Measurements from ENCODE around the gene CIB4.
A peak's percentile ranks its signal among the peaks of the same experiment; 100 is the strongest.

Gene CIB4

GRCh38 chr2:26609205-26609631, 31.9 kb downstream of the CIB4 start:
- DNase-seq (ENCODE audit: low read depth, low spot score), result no peak

DNA sequence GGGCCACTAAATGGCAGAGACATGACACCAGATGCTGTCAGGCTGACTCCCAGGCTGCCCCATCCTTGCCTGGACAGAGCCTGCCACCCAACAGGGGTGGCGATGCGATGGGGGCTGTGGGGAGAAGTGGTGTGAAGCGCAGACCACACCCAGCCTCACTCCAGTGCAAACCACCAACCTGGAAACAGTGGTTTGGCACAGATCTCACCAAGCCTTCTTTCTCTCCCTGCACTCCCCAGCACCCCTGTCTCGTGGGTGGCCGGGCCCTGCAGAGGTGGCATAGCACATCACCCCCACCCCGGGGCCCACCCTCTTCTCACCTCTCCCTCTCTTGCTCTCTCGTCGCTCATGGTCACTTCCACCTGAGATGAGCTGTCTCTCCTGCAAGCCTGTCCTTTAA, 32.6 kb downstream of the CIB4 start:
- no peak for DNase-seq (ENCODE audit: low read depth, low spot score)

GRCh38 chr2:26607698-26608097, 33.5 kb downstream of the CIB4 start:
- no peak for DNase-seq (ENCODE audit: low read depth, low spot score)

- no peak for DNase-seq (ENCODE audit: low read depth, low spot score)
Observed at GRCh38 chr2:26606847-26607190, 34.3 kb downstream of the CIB4 start.

DNA sequence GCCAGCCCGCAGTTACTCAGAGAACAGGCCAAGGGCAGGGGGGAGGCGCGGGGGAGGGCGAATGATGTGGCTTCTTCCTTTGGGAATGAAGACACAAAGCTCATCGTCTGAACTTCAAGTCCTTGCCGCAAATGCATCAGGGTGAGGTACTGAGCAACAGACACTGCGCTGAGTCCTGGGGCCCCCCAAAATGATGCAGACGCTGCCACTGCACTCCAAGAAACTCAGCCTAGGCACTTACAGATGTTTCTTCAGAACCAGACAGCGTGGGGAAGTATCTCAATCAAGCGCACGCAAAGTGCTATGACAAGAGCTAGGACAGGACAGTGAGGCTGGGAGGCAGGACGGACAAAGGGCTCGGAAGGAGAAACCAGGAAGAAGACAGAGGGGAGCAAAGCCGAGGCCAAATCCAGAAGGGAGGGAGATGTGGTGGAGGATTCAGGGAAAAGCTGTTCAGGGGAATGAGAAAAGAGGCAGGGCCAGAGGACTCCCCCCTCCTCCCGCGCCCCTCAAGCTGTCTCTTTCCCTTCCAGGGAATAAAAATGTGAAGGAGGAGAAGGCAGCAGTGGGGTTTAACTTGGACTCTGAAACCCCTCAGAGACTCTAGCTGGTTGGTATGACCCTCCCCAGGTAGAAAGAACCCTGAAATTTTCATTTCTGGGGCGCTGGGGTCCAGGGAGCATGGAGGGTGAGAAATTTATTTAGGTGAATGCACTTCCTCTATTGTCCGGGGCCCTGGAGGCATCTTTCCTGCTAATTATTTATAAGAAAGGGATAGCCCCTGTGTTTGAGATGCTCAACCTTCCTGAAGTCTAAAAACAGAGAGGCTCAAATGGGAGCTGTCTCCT, 34.9 kb downstream of the CIB4 start:
- DNase-seq (ENCODE audit: low read depth, low spot score), result no peak

DNA sequence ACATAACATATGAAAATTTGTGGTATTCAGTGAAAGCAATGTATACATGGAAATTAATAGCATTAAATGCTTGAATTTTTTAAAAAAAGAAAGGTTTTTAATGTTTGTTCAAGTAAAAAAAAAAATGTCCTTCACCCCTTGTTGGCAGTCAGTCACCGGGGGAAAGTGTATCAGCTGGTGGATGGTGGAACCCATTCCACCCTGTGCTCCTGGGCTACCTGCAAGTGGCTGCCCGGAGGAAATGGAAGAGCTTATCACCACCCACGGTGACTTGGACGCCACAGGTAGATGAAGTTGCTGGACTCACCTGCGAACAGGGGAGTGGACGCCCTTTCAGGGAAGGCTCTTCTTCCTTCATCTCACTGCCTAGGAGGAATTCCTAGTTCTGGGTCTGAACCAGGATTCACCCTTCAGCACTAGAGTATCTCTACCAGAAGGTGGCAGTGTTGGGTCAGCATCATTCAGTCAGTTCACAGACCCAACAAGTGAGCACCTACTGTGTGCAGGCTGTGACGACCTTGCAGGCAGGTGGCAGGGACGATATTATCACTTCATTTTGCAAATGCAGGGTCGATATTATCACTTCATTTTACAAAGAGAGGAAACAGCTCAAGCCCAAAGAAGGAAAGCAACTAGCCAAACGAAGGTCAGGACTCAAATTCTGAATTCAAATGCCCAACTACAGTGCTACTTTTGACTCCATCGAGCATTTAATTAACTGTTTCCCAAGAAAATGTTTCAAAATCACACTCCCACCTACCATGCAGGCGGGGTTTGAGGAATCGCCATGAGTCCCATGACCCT, 35.8 kb downstream of the CIB4 start:
- DNase-seq (ENCODE audit: low read depth, low spot score), result peak; percentile 88

DNA sequence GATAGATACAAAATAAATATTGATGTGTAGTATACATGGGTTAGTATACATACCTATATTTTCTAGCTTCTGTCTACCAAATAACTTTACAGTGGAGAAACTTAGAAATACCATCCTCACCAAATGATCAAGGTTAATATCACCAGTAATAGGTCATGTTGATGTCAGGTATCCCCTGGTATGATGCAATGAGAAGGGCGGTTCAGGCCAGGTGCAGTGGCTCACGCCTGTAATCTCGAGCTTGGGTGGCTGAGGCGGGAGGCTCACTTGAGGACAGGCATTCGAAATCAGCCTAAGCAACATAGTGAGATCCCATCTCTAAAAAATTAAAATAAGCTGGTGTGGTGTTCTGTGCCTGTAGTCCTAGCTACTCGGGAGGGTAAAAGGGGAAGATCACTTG, 38.6 kb downstream of the CIB4 start:
- no peak for DNase-seq (ENCODE audit: low read depth, low spot score)

GRCh38 chr2:26599387-26599786, 41.8 kb downstream of the CIB4 start:
- no peak for DNase-seq (ENCODE audit: low read depth, low spot score)

GRCh38 chr2:26598996-26599373, 42.2 kb downstream of the CIB4 start:
- peak; percentile 0 for DNase-seq (ENCODE audit: low read depth, low spot score)

DNA sequence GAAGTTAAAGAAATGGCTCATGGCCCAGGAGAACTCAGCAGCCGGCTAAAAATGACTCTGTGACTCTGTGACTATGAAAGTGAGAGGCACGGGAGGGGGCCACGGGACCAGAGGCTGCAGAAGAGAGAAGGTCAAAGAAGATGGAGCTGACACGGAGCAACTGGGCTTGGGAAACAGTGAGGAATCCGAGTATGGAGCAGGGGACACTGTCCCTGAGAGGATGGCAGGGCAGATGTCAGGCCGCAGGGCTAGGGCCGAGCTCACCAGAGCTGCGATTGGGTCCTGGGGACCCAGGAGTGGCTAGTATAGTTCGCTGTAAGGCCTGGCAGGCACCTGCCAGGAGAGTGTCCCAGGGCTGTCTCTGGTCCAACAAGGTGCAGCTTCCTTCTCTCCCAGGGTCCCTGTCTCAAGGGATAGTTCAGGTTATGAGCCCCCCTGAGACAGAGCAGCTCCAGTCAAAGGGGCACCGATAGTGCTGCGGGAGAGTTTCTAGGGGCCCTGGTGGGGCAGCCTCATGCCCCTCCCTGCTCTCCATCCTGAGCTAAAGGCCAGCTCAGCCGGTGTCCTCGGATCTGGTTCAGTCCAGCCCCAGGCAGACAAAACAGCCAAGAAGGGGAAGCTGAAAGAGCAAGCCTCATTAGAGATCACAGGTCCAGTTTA, 42.7 kb downstream of the CIB4 start:
- peak; percentile 38 for DNase-seq (ENCODE audit: low read depth, low spot score)

GRCh38 chr2:26597197-26597596, 44.0 kb downstream of the CIB4 start:
- no peak for DNase-seq (ENCODE audit: low read depth, low spot score)

GRCh38 chr2:26595146-26595545, 46.0 kb downstream of the CIB4 start:
- DNase-seq (ENCODE audit: low read depth, low spot score), result no peak

DNA sequence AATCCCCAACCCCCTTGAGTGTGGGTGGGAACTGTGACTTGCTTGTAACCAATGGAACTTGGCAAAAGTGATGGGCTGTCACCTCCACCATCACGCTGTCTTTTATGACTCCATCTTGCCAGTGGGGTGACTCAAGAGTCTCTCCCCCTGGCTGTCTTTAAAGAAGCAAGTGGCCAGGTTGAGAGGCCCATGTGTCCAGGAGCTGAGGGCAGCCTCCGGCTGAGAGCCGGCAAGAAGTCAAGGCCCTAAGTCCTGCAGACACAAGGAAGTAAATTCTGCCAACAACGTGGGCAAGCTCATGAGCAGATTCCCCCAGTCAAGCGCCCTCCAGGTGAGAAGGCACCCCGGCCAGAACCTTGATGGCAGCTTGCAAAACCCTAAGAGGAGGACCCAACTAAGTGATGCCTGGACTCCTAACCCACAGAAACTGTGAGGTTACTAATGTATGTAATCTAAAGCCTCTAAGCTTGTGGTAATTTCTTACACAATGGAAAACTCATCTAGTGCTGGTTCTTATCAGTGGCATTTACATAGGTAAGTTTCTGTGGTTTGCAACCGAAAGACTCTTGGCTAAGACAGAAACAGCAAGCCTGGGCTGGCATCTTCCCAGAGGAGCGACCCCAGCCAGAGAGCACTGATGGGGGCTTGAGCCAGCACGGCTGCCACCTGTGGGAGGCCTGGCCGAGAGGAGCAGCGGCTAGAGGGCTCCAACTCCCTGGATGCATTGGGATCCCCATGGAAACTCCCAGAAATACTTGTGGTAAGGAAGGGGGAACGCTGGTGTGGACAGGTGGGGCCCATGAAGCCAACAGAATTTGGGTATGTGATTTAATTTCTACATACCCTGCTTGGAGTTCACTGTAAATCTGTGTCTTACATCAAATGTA, 49.3 kb downstream of the CIB4 start:
- DNase-seq (ENCODE audit: low read depth, low spot score), result no peak

DNA sequence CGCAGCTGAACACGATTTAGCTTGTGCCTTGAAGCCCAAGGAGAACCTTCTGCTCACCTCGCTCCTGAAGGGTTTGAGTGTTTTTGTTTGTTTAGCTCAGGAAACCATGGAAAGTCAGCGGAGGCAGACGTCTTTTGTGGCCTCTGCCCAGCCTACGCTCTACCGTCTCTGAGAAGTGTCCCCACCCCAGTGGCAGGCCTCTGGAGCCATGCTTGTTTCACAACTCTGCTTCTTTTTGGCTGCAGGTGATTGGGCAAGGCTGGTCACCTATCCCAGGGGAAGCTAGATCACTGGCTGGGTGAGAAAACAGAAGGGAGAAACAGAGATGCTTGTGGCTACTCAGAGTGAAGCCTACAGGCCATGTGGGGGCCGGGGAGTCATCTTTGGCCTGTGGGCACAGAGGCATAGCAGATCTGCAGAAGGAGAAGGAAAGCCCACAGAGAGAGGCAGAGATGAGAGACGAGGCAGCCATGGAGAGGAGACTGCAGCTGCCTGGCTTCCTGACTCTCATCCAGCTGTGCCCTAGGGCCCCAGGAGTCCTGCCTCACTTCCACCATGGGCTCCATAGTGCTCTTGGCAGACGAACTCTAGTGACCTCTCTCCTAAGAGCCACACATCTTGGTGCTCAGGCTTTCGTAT, 50.1 kb downstream of the CIB4 start:
- no peak for DNase-seq (ENCODE audit: low read depth, low spot score)

DNA sequence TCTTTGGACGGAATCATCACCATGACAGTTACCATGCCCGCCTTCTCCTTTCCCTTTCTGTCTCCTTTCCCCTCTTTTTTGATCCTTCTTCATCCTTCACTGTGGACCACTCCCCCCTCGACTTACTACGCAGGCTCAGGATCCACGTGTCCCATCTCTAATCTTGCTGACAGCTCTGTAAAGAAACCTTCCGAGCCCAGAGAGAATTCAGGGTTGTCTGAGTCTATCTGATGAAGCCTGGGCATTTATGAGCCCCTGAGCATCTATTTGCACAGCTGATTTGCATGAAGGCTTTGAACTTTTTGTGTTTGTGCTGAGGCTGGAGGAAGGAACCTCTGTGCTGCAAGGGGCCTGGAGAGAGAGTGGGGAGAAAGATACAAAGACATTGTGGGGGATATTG, 50.7 kb downstream of the CIB4 start:
- no peak for DNase-seq (ENCODE audit: low read depth, low spot score)

DNA sequence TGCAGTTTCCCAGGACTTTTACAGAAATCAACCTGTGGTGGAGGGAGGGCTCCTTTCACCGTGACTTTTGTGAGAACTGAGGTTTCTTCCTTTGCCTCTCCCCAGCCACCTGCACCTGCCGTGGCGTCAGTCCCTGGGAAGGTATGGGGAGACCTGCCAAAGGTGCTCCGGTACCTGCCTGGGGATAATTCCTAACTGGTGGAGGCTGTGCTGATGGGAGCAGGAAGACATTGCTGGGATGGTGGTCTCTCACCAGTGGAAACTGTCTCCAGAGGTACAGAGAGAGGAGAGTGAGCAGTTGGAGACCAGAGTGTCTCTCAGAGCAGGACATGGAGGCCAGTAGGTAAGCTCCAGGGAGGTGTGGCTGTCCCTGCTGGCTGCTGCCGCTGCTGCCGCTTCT, 52.6 kb downstream of the CIB4 start:
- DNase-seq (ENCODE audit: low read depth, low spot score), result no peak

DNA sequence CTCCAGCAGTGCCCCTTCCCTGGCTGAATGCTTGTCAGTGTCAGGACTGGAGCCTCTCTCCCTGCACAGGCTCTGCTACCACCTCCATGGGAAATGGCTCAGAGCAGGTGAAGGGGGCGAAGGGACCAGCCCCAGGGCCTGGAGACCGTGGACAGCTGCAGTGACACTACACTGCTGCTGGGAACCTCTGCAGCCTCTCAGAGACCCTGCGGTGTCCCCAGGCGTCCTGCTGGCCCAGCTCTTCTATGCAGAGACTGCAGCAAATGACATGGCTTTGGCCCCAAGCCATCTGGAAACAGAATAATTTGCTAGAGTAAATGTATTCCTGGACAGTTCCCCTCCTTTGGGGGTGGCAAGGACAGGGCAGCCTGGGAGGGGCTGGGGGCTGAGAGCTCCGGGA, 53.2 kb downstream of the CIB4 start:
- no peak for DNase-seq (ENCODE audit: low read depth, low spot score)

DNA sequence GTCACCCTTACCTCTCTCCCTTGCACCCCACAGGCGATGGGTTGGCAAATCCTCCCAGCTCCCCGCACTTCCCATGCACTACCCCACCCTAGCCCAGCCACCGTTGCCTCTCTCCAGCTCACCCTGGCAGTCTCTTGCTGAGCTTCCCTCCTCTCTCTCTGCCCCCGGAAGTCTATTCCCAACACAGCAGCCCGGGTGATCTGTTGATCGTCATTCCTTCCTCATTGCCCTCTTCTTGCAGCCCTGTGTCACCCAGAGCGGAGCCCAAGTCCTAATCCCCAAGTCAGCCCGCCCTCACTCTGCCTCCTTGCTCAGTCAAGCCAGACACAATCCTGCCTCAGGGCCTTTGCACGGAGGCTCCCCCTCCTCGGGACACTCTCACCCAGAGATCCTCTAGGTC, 55.2 kb downstream of the CIB4 start:
- DNase-seq (ENCODE audit: low read depth, low spot score), result no peak

GRCh38 chr2:26585100-26585499, 56.1 kb downstream of the CIB4 start:
- DNase-seq (ENCODE audit: low read depth, low spot score), result no peak

DNA sequence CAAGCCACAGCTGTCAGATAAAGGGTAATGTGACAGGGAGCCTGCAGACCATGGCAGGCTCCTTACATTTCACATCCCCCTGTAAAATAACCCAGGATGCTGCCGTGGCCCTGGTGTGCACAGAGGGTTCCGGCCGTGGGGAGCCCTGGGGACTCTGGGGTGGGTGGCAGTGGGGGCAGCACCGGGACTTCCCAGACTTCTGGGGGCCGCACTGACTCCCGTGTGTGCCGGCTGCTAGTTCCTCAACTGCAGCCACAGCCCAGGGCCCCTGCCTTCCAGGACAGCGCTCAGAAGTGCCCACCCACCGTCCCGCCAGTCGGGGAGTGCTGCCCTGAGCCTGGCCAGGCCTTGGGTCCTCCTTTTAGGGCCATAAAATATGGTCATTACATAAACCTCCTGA, 56.5 kb downstream of the CIB4 start:
- no peak for DNase-seq (ENCODE audit: low read depth, low spot score)

DNA sequence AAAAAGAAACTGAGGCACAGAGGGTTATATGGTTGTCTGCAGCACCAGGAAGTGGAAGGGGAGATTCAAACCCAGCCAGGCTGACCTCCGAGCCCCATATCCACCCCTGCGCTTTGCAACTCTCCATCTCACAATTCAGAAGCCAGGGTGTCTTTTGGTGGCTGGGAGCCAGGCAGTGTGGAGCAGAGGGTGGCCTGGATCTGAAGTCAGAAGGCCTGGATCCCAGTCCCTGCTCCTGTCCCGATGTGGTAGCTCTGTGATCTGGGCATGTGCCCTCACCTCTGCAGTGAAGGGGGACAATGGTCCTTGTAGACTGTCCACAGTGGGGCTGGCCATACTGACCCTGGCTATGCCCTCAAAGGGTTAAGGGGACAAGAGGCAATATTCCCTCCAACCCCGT, 57.0 kb downstream of the CIB4 start:
- no peak for DNase-seq (ENCODE audit: low read depth, low spot score)

Measured in ELF-1 (cell line).